PC-9 (cell line): Measurements from ENCODE around the gene ATP11A. TPM values are rescaled to one million over a fixed set of nuclear protein-coding genes. Genes with fewer than 3 reads are reported as not detected.

Source experiments
- BruUV-seq: library from RNA; stranded (reverse); fragments of 400-500 nt; replicated peaks from 2 replicates; lab custom pipeline; 2021; lab: Mats Ljungman, UMichigan
- CTCF ChIA-PET: fragments of 300-600 bp; sonication (Branson Sonifier 250); formaldehyde crosslinking; loops from one replicate; lab custom pipeline; 2022; ENCODE audit warnings: antibody characterized with exemption; lab: Charles Lee
- POLR2A ChIA-PET: fragments of 300-600 bp; sonication (Branson Sonifier 250); formaldehyde crosslinking; loops from one replicate; lab custom pipeline; 2022; ENCODE audit warnings: antibody characterized with exemption; ENCODE audit not compliant: unreplicated experiment; lab: Charles Lee
- DNase-seq, 2 experiments: peaks; one replicate each; pipeline versions ENCODE4 v3.0.0 to v3.0.0-alpha.2; 2015 to 2022; ENCODE audit warnings: mixed read lengths in 1 of 2
- H2AFZ ChIP-seq: fragments of 200-600 bp; sonication (generic); 2 replicates; pipeline ENCODE4 v1.8.1; 2017; ENCODE audit warnings: antibody characterized with exemption
- H3F3A ChIP-seq: fragments of 200-600 bp; sonication (generic); 2 replicates; pipeline ENCODE4 v1.8.1; 2017; ENCODE audit warnings: antibody characterized with exemption, mild to moderate bottlenecking, low read depth; ENCODE audit not compliant: insufficient read depth
- H3K27ac ChIP-seq: fragments of 200-600 bp; sonication (generic); 2 replicates; pipeline ENCODE4 v1.6.1; 2016; ENCODE audit warnings: mixed run types
- H3K27me3 ChIP-seq: fragments of 200-600 bp; sonication (generic); 2 replicates; pipeline ENCODE4 v1.6.1; 2016; ENCODE audit warnings: low read depth, mixed run types; ENCODE audit not compliant: insufficient read depth
- H3K36me3 ChIP-seq: fragments of 200-600 bp; sonication (generic); 2 replicates; pipeline ENCODE4 v1.6.1; 2016; ENCODE audit warnings: low read depth, mixed run types
- H3K4me1 ChIP-seq: fragments of 200-600 bp; sonication (generic); replicated peaks from 2 replicates; pipeline ENCODE4 v1.6.1; 2016; ENCODE audit warnings: mixed run types; ENCODE audit not compliant: insufficient read depth
- H3K4me2 ChIP-seq: fragments of 200-600 bp; sonication (generic); 2 replicates; pipeline ENCODE4 v1.6.1; 2017; ENCODE audit warnings: mixed run types
- H3K4me3 ChIP-seq: fragments of 200-600 bp; sonication (generic); 2 replicates; pipeline ENCODE4 v1.6.1; 2016; ENCODE audit warnings: mixed run types
- H3K79me2 ChIP-seq: fragments of 200-600 bp; sonication (generic); 2 replicates; pipeline ENCODE4 v1.6.1; 2017; ENCODE audit warnings: low read depth, mixed run types
- H3K9me2 ChIP-seq: fragments of 200-600 bp; sonication (generic); 2 replicates; pipeline ENCODE4 v1.8.1; 2017; ENCODE audit warnings: mild to moderate bottlenecking; ENCODE audit not compliant: insufficient read depth
- H3K9me3 ChIP-seq: fragments of 200-600 bp; sonication (generic); 2 replicates; pipeline ENCODE4 v1.8.1; 2016; ENCODE audit warnings: low read depth; ENCODE audit not compliant: insufficient read depth
- H4K20me1 ChIP-seq: fragments of 200-600 bp; sonication (generic); 2 replicates; pipeline ENCODE4 v1.8.1; 2017; ENCODE audit not compliant: insufficient read depth
- EZH2 ChIP-seq: fragments of 200-600 bp; sonication (generic); IDR thresholded peaks from 2 replicates; pipeline ENCODE4 v1.8.0; 2017; ENCODE audit warnings: antibody characterized with exemption, low read depth
- intact Hi-C: fragments of 100-400 bp; cut with micrococcal nuclease; formaldehyde crosslinking; loops from one replicate; pipeline ENCODE4 v1.10.0; 2022; ENCODE audit not compliant: unreplicated experiment
- total RNA-seq: library from RNA; stranded (reverse); gene quantifications from 2 replicates; pipeline ENCODE4 v1.2.3, GENCODE V29; 2021
- TF ChIP-seq, protein P1 (sequence below): fragments of 200-600 bp; sonication (generic); conservative IDR thresholded peaks from 2 replicates; pipeline ENCODE4 v1.6.1; 2017; ENCODE audit warnings: mixed run types, antibody characterized with exemption, mild to moderate bottlenecking, moderate library complexity

Gene ATP11A
- total RNA-seq, 1 experiment from 2014 or later: 92.2 TPM

DNA sequence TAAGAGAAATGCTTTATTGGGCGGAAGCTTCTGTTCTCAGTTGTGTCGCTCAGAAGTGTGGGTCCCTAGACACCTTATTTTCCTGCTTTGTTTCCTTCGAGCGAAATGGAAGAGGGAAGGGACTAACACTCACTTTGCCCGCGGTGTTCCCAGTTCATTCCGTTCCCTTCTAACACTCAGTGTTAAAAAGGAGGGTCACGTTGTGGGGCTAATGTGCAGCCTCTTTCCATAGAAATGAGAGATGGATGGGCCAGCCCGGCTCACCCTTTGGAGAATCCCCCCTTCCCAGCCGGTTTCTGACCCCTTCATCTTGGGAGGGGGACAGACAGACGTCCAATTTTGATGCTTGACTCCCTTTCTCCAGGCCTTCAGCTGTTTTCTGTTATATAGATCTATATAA is 2.3 kb downstream of the ATP11A start:
- no peaks in the 10 kb centered on the region for H3K9me3 ChIP-seq
- peaks cover 42% of the 10 kb centered on the region for H3K4me1 ChIP-seq
- H4K20me1 ChIP-seq: peaks cover 14% of the 10 kb centered on the region
- no peaks in the 10 kb centered on the region for H3K9me2 ChIP-seq
- H3F3A ChIP-seq: peaks cover 35% of the 10 kb centered on the region
- H3K4me3 ChIP-seq: peak overlapping the region; percentile 97
- no peaks in the 10 kb centered on the region for H3K36me3 ChIP-seq
- TSS peak; percentile 49 for BruUV-seq
- no peaks in the 10 kb centered on the region for H3K27me3 ChIP-seq
- H3K79me2 ChIP-seq: peaks cover 67% of the 10 kb centered on the region
- no peak overlapping the region for H3K27ac ChIP-seq
- TF ChIP-seq, protein P1, sequence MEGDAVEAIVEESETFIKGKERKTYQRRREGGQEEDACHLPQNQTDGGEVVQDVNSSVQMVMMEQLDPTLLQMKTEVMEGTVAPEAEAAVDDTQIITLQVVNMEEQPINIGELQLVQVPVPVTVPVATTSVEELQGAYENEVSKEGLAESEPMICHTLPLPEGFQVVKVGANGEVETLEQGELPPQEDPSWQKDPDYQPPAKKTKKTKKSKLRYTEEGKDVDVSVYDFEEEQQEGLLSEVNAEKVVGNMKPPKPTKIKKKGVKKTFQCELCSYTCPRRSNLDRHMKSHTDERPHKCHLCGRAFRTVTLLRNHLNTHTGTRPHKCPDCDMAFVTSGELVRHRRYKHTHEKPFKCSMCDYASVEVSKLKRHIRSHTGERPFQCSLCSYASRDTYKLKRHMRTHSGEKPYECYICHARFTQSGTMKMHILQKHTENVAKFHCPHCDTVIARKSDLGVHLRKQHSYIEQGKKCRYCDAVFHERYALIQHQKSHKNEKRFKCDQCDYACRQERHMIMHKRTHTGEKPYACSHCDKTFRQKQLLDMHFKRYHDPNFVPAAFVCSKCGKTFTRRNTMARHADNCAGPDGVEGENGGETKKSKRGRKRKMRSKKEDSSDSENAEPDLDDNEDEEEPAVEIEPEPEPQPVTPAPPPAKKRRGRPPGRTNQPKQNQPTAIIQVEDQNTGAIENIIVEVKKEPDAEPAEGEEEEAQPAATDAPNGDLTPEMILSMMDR: no peak
- no peak for TF ChIP-seq EZH2
- ChIA-PET CTCF (no interaction called here), POLR2A (interaction anchor here (0.6 kb wide), 1 partner anchor 100 kb away, joined by 5 read pairs; no protein-coding TSS in a partner anchor)
- no peak for DNase-seq
- intact Hi-C loops: no loop called here
- no peak overlapping the region for H2AFZ ChIP-seq
- peak overlapping the region; percentile 80 for H3K4me2 ChIP-seq

DNA sequence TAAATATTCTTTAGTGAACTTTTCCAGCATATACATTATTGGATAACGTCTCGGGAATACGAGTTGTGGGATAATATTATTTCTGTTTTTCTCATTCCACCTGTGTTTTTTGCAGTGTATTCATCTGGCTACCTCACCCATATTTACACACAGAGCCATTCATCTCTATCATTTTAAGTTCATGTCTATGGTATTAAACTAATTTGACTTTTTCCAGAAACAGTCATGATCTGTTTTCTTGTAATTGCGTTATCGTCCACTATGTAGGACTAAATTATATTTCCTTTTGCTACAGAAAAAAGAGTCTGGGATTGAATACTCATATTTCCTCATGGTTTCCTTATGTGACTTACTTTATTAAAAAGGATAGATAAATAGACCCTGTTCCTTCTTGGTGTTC is 2.7 kb downstream of the ATP11A start:
- Histone ChIP-seq H3K4me2 (peak overlapping the region; percentile 80), H3F3A (peaks cover 33% of the 10 kb centered on the region), H3K27ac (no peak overlapping the region), H3K36me3 (no peaks in the 10 kb centered on the region), H3K9me2 (no peaks in the 10 kb centered on the region), H3K79me2 (peaks cover 71% of the 10 kb centered on the region), H2AFZ (no peak overlapping the region), H3K9me3 (no peaks in the 10 kb centered on the region), H3K4me1 (peaks cover 42% of the 10 kb centered on the region), H4K20me1 (peaks cover 14% of the 10 kb centered on the region), H3K27me3 (no peaks in the 10 kb centered on the region), H3K4me3 (peak overlapping the region; percentile 97; the same call in 1 of the 2 replicates)
- CTCF ChIA-PET: no interaction called here
- no TSS peak for BruUV-seq
- DNase-seq: no peak
- POLR2A ChIA-PET: interaction anchor here (0.6 kb wide), 1 partner anchor 99 kb away, joined by 5 read pairs; no protein-coding TSS in a partner anchor
- TF ChIP-seq, protein P1: no peak
- no peak for TF ChIP-seq EZH2
- intact Hi-C loops: no loop called here

DNA sequence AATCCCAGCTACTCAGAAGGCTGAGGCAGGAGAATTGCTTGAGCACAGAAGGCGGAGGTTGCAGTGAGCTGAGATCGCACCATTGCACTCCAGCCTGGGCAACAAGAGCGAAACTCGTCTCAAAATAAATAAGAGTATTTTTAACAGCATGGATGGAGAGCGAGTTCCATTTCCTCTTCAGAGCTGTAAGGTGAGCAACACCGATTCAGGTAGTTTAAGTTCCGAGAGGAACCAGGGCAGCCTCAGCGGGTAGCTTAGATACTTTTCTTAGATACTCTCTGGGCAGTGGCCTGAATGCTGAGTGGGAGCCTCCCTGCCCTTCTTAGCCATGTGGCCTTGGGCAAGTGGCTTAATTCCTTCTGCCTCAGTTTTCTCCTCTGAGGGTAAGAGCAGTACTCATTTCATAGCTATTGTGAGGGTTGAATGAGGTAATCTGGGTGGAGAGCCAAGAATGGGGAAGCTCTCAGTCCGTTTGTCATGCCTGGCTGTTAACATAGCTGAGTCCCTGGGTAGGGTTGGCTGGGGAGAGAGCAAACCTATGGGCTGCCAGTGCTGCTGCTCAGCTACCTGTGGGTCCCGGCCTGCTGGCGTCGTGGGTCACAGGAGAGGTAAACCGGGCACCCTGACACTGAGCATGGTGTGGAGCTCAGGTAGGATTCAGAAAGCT is 4.1 kb downstream of the ATP11A start:
- Histone ChIP-seq H3K36me3 (no peaks in the 10 kb centered on the region), H3K27me3 (no peaks in the 10 kb centered on the region), H3K4me1 (peaks cover 40% of the 10 kb centered on the region), H3K27ac (peak overlapping the region; percentile 11; the same call in 1 of the 2 replicates), H3K4me2 (peak overlapping the region; percentile 80), H3K9me2 (no peaks in the 10 kb centered on the region), H3F3A (peaks cover 25% of the 10 kb centered on the region), H4K20me1 (peaks cover 14% of the 10 kb centered on the region), H3K79me2 (peaks cover 84% of the 10 kb centered on the region), H3K4me3 (no peak overlapping the region; the same call in 1 of the 2 replicates), H2AFZ (no peak overlapping the region), H3K9me3 (no peaks in the 10 kb centered on the region)
- ChIA-PET POLR2A (interaction anchor here (0.6 to 0.8 kb wide), 2 partner anchors 14 to 18 kb away, joined by 5 to 11 read pairs; no protein-coding TSS in a partner anchor), CTCF (no interaction called here)
- no peak for TF ChIP-seq EZH2
- TF ChIP-seq, protein P1: no peak
- DNase-seq: peak; percentile 23 to 80
- no TSS peak for BruUV-seq
- intact Hi-C loops: no loop called here
